Caco-2 (cell line): ENCODE data around the gene SLC7A14. TPM values are rescaled to one million over a fixed set of nuclear protein-coding genes. Genes with fewer than 3 reads are reported as not detected.

Source experiments
- BruUV-seq: library from RNA; stranded (reverse); fragments of 400-500 nt; replicated peaks from 2 replicates; lab custom pipeline; 2021; lab: Mats Ljungman, UMichigan
- CTCF ChIA-PET: fragments of 300-600 bp; sonication (Branson Sonifier 250); formaldehyde crosslinking; loops from one replicate; lab custom pipeline; 2022; ENCODE audit warnings: antibody characterized with exemption; lab: Charles Lee
- POLR2A ChIA-PET: fragments of 300-600 bp; sonication (Branson Sonifier 250); formaldehyde crosslinking; loops from one replicate; lab custom pipeline; 2022; ENCODE audit warnings: antibody characterized with exemption; lab: Charles Lee
- DNase-seq, 2 experiments: peaks; one replicate each; pipeline versions ENCODE4 v3.0.0 to v3.0.0-alpha.2; 2020 to 2022
- H3K27me3 ChIP-seq: replicated peaks from 2 replicates; pipeline ENCODE4 v1.6.0; 2011; ENCODE audit warnings: low read length; ENCODE audit not compliant: control insufficient read depth, insufficient read depth
- H3K36me3 ChIP-seq: 2 replicates; pipeline ENCODE4 v1.5.1; 2011; ENCODE audit warnings: low read length; ENCODE audit not compliant: control insufficient read depth, insufficient read depth
- H3K4me1 ChIP-seq: fragments of 250-450 bp; sonication (Bioruptor Pico); 2 replicates; pipeline ENCODE4 v1.5.1; 2020; ENCODE audit warnings: mild to moderate bottlenecking
- H3K4me3 ChIP-seq: 2 replicates; pipeline ENCODE4 v1.5.1; 2011; ENCODE audit warnings: low read depth, mild to moderate bottlenecking, control low read depth, low read length
- H3K9me3 ChIP-seq: fragments of 250-450 bp; sonication (Bioruptor Pico); 2 replicates; pipeline ENCODE4 v1.5.1; 2020; ENCODE audit warnings: mild to moderate bottlenecking, moderate library complexity
- H3K27ac Mint-ChIP-seq: one replicate; pipeline ENCODE4 v1.8.0; 2022; ENCODE audit warnings: mixed read lengths; ENCODE audit not compliant: unreplicated experiment
- H3K27me3 Mint-ChIP-seq: one replicate; pipeline ENCODE4 v1.8.0; 2022; ENCODE audit warnings: mixed read lengths; ENCODE audit not compliant: insufficient read depth, unreplicated experiment
- H3K36me3 Mint-ChIP-seq: one replicate; pipeline ENCODE4 v1.8.0; 2022; ENCODE audit warnings: mild to moderate bottlenecking, mixed read lengths; ENCODE audit not compliant: insufficient read depth, unreplicated experiment
- H3K4me1 Mint-ChIP-seq: one replicate; pipeline ENCODE4 v1.8.0; 2022; ENCODE audit warnings: low read depth, mixed read lengths; ENCODE audit not compliant: unreplicated experiment
- H3K4me3 Mint-ChIP-seq: one replicate; pipeline ENCODE4 v1.8.0; 2022; ENCODE audit warnings: mild to moderate bottlenecking, moderate library complexity, mixed read lengths; ENCODE audit not compliant: unreplicated experiment
- H3K9me3 Mint-ChIP-seq: one replicate; pipeline ENCODE4 v1.8.0; 2022; ENCODE audit warnings: mixed read lengths; ENCODE audit not compliant: unreplicated experiment
- intact Hi-C: fragments of 100-400 bp; cut with micrococcal nuclease; formaldehyde crosslinking; loops from one replicate; pipeline ENCODE4 v1.10.0; 2022; ENCODE audit not compliant: unreplicated experiment
- total RNA-seq: library from RNA; stranded (reverse); gene quantifications from 2 replicates; pipeline ENCODE4 v1.2.3, GENCODE V29; 2022
- TF ChIP-seq, protein P1 (sequence below), 2 experiments: fragments of 200-600 bp in 1 of 2; IDR thresholded peaks; 1 replicate in 1 of 2; 2 replicates in 1 of 2; pipeline versions ENCODE4 v1.5.1 to v1.8.0; 2011 to 2022; ENCODE audit warnings: antibody characterized with exemption in 1 of 2, control low read depth in 1 of 2, inconsistent platforms in 1 of 2, low read depth in 1 of 2, low read length in 1 of 2, mild to moderate bottlenecking in 1 of 2, moderate library complexity in 1 of 2; ENCODE audit not compliant: insufficient read depth in 1 of 2, severe bottlenecking in 1 of 2, unreplicated experiment in 1 of 2

The SLC7A14 gene
- total RNA-seq, 1 experiment from 2014 or later, result not detected

DNA sequence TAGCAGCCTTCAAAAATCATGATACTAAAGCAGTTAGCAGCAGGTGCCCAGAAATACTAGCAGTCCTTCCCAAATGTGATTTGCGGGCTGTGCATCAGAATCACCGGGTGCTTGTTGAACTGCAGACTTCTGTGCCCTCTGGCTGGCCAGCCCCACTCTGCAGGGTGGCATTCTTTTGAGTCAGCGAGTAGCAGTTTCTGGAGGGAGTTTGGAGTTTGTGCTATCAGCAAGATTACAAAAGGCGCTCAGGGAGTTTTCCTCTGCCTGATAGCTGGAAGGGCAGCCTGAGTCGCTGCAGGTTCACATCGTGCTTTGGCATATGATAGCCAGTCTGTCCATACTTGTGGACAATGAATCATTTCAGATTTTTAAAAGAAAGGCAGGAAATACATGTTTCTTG is 109.6 kb downstream of the SLC7A14 start:
- no peaks in the 10 kb centered on the region for H3K36me3 Mint-ChIP-seq
- H3K27me3 ChIP-seq, result no peaks in the 10 kb centered on the region; the same call in 1 of the 2 replicates
- no peaks in the 10 kb centered on the region for H3K36me3 ChIP-seq
- peaks cover 9% of the 10 kb centered on the region for H3K27me3 Mint-ChIP-seq
- no peak overlapping the region for H3K27ac Mint-ChIP-seq
- intact Hi-C loops, result no loop called here
- CTCF ChIA-PET, result no interaction called here
- BruUV-seq, result no TSS peak
- H3K9me3 ChIP-seq, result no peaks in the 10 kb centered on the region
- no peaks in the 10 kb centered on the region for H3K4me1 ChIP-seq
- no peaks in the 10 kb centered on the region for H3K4me1 Mint-ChIP-seq
- no peak for DNase-seq
- H3K4me3 ChIP-seq, result no peak overlapping the region
- POLR2A ChIA-PET, result no interaction called here
- TF ChIP-seq, protein P1, sequence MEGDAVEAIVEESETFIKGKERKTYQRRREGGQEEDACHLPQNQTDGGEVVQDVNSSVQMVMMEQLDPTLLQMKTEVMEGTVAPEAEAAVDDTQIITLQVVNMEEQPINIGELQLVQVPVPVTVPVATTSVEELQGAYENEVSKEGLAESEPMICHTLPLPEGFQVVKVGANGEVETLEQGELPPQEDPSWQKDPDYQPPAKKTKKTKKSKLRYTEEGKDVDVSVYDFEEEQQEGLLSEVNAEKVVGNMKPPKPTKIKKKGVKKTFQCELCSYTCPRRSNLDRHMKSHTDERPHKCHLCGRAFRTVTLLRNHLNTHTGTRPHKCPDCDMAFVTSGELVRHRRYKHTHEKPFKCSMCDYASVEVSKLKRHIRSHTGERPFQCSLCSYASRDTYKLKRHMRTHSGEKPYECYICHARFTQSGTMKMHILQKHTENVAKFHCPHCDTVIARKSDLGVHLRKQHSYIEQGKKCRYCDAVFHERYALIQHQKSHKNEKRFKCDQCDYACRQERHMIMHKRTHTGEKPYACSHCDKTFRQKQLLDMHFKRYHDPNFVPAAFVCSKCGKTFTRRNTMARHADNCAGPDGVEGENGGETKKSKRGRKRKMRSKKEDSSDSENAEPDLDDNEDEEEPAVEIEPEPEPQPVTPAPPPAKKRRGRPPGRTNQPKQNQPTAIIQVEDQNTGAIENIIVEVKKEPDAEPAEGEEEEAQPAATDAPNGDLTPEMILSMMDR (IDR thresholded peaks at IDR 0.05; ENCODE audit: insufficient read depth in 1 of 2, low read depth in 1 of 2, low read length in 1 of 2, severe bottlenecking in 1 of 2, unreplicated experiment in 1 of 2), result no peak
- no peak overlapping the region for H3K4me3 Mint-ChIP-seq
- H3K9me3 Mint-ChIP-seq, result no peaks in the 10 kb centered on the region

GRCh38 chr3:170475092-170475685 is 110.7 kb downstream of the SLC7A14 start:
- no peaks in the 10 kb centered on the region for H3K4me1 Mint-ChIP-seq
- H3K27me3 Mint-ChIP-seq, result peaks cover 9% of the 10 kb centered on the region
- BruUV-seq, result no TSS peak
- ChIA-PET POLR2A (no interaction called here), CTCF (no interaction called here)
- no peaks in the 10 kb centered on the region for H3K9me3 Mint-ChIP-seq
- no peak overlapping the region for H3K4me3 ChIP-seq
- no peak overlapping the region for H3K27ac Mint-ChIP-seq
- no peaks in the 10 kb centered on the region for H3K36me3 Mint-ChIP-seq
- H3K36me3 ChIP-seq, result no peaks in the 10 kb centered on the region
- no peak for DNase-seq
- H3K4me3 Mint-ChIP-seq, result no peak overlapping the region
- no peaks in the 10 kb centered on the region for H3K9me3 ChIP-seq
- H3K27me3 ChIP-seq, result no peaks in the 10 kb centered on the region; the same call in 1 of the 2 replicates
- TF ChIP-seq, protein P1 (IDR thresholded peaks at IDR 0.05; ENCODE audit: insufficient read depth in 1 of 2, low read depth in 1 of 2, low read length in 1 of 2, severe bottlenecking in 1 of 2, unreplicated experiment in 1 of 2), result no peak
- H3K4me1 ChIP-seq, result no peaks in the 10 kb centered on the region
- intact Hi-C loops, result no loop called here

- 0 out of 2 replicates have a peak, but pooled peaks cover 5% of the 10 kb centered on the region for H3K4me1 ChIP-seq
- ChIA-PET CTCF (no interaction called here), POLR2A (no interaction called here)
- Mint-ChIP-seq H3K4me1 (peaks cover 7% of the 10 kb centered on the region), H3K4me3 (no peak overlapping the region), H3K27ac (no peak overlapping the region), H3K27me3 (peaks cover 6% of the 10 kb centered on the region), H3K9me3 (no peaks in the 10 kb centered on the region), H3K36me3 (no peaks in the 10 kb centered on the region)
- H3K36me3 ChIP-seq, result no peaks in the 10 kb centered on the region
- DNase-seq, result no peak
- H3K4me3 ChIP-seq, result no peak overlapping the region
- H3K9me3 ChIP-seq, result no peaks in the 10 kb centered on the region
- no peaks in the 10 kb centered on the region for H3K27me3 ChIP-seq
- BruUV-seq, result no TSS peak
- TF ChIP-seq, protein P1 (IDR thresholded peaks at IDR 0.05; ENCODE audit: insufficient read depth in 1 of 2, low read depth in 1 of 2, low read length in 1 of 2, severe bottlenecking in 1 of 2, unreplicated experiment in 1 of 2), result no peak
- intact Hi-C loops, result no loop called here
Measured at GRCh38 chr3:170473358-170473757, 112.5 kb downstream of the SLC7A14 start.
